Measurements from ENCODE around the gene FOXJ2. TPM values are rescaled to one million over a fixed set of nuclear protein-coding genes. Genes with fewer than 3 reads are reported as not detected.

Gene FOXJ2
- total RNA-seq, 1 experiment from 2014 or later: 13.4 TPM

DNA sequence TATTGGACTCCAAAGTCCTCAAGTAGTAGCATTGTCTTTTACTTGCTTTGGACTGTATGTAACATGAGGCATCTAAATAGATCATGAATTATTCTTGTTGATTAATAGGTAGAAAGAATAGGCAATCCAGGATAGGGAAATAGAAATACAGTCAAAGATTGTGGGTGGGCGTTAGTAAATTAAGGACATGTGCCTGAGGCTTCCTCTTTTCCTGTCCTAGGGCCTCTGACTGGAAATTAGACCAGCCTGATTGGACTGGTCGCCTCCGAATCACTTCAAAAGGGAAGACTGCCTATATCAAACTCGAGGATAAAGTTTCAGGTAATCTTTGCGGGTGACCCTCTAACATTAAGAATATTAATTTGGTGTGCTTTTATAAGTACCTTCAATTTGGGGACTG, 57.2 kb downstream of the FOXJ2 start:
- CTCF ChIA-PET: no interaction called here
- no TSS peak for BruUV-seq (replicated peaks)
- H3K4me3 Mint-ChIP-seq (ENCODE audit: low read depth, unreplicated experiment): no peak overlapping the region
- DNase-seq: no peak
- no peak overlapping the region for H3K27ac Mint-ChIP-seq (ENCODE audit: unreplicated experiment)
- H3K9me3 Mint-ChIP-seq (ENCODE audit: low read depth, unreplicated experiment): no peaks in the 10 kb centered on the region
- H3K36me3 Mint-ChIP-seq (ENCODE audit: insufficient read depth, unreplicated experiment): peaks cover 14% of the 10 kb centered on the region
- H3K4me1 Mint-ChIP-seq (ENCODE audit: low read depth, unreplicated experiment): no peaks in the 10 kb centered on the region
- no peaks in the 10 kb centered on the region for H3K27me3 Mint-ChIP-seq (ENCODE audit: unreplicated experiment)
- TF ChIP-seq, protein P1, sequence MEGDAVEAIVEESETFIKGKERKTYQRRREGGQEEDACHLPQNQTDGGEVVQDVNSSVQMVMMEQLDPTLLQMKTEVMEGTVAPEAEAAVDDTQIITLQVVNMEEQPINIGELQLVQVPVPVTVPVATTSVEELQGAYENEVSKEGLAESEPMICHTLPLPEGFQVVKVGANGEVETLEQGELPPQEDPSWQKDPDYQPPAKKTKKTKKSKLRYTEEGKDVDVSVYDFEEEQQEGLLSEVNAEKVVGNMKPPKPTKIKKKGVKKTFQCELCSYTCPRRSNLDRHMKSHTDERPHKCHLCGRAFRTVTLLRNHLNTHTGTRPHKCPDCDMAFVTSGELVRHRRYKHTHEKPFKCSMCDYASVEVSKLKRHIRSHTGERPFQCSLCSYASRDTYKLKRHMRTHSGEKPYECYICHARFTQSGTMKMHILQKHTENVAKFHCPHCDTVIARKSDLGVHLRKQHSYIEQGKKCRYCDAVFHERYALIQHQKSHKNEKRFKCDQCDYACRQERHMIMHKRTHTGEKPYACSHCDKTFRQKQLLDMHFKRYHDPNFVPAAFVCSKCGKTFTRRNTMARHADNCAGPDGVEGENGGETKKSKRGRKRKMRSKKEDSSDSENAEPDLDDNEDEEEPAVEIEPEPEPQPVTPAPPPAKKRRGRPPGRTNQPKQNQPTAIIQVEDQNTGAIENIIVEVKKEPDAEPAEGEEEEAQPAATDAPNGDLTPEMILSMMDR (IDR thresholded peaks at IDR 0.05; ENCODE audit: unreplicated experiment): no peak
- intact Hi-C loops (cut with micrococcal nuclease; ENCODE audit: unreplicated experiment): no loop called here

DNA sequence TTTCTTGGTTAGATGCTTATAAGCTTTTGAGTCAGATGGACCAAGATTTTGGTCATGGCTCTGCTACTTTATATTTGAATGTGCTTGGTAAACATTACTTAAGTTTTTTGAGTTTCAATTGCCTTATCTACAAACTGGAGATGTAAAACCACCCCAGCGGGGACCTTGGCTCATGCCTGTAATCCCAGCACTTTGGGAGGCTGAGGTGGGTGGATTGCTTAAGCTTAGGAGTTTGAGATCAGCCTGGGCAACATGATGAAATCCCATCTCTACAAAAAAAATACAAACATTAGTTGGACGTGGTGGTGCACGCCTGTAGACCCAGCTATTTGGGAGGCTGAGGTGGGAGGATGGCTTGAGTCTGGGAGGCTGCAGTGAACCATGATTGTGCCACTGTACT, 60.8 kb downstream of the FOXJ2 start:
- Mint-ChIP-seq H3K9me3 (ENCODE audit: low read depth, unreplicated experiment) (no peaks in the 10 kb centered on the region), H3K36me3 (ENCODE audit: insufficient read depth, unreplicated experiment) (peaks cover 14% of the 10 kb centered on the region), H3K27ac (ENCODE audit: unreplicated experiment) (no peak overlapping the region), H3K27me3 (ENCODE audit: unreplicated experiment) (no peaks in the 10 kb centered on the region), H3K4me1 (ENCODE audit: low read depth, unreplicated experiment) (no peaks in the 10 kb centered on the region), H3K4me3 (ENCODE audit: low read depth, unreplicated experiment) (no peak overlapping the region)
- no peak for DNase-seq
- TF ChIP-seq, protein P1 (IDR thresholded peaks at IDR 0.05; ENCODE audit: unreplicated experiment): no peak
- intact Hi-C loops (cut with micrococcal nuclease; ENCODE audit: unreplicated experiment): no loop called here
- CTCF ChIA-PET: interaction anchor here (0.6 to 0.7 kb wide), 2 partner anchors 10 to 62 kb away, joined by 4 to 8 read pairs; no protein-coding TSS in a partner anchor
- BruUV-seq (replicated peaks): no TSS peak

DNA sequence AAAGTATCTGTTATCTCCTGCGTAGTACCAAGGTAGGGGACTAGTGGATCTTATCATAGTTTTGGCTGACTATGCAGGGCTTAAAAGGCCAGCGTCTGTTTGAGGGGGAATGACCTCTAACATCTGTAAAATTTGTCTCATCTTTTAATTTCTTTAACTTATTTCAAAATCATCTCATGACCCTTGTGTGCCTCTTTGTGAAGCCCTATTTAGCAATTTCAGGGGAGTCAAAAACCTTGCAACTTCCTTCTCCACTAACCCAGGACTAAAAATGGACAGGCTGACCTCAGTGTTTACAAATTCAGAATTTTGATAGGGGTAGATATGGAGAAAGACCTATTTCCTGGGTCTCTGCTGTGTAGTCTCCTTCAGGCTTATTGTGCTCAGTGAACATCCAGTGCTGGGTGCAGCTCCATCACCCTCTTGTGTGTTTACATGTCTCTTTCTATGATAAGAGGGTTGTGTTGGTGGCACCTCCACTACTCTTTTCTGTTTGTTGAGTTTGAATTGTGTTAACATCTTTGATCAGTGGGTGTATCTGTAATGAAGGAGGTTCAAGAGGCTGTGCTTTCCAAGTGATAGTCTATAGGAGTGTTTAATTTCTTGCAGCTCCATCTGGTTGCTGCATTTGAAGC, 63.9 kb downstream of the FOXJ2 start:
- no peaks in the 10 kb centered on the region for H3K9me3 Mint-ChIP-seq (ENCODE audit: low read depth, unreplicated experiment)
- H3K27ac Mint-ChIP-seq (ENCODE audit: unreplicated experiment): no peak overlapping the region
- peaks cover 8% of the 10 kb centered on the region for H3K36me3 Mint-ChIP-seq (ENCODE audit: insufficient read depth, unreplicated experiment)
- no peak for DNase-seq
- no peaks in the 10 kb centered on the region for H3K4me1 Mint-ChIP-seq (ENCODE audit: low read depth, unreplicated experiment)
- TF ChIP-seq, protein P1 (IDR thresholded peaks at IDR 0.05; ENCODE audit: unreplicated experiment): no peak
- no peak overlapping the region for H3K4me3 Mint-ChIP-seq (ENCODE audit: low read depth, unreplicated experiment)
- BruUV-seq (replicated peaks): no TSS peak
- intact Hi-C loops (cut with micrococcal nuclease; ENCODE audit: unreplicated experiment): no loop called here
- H3K27me3 Mint-ChIP-seq (ENCODE audit: unreplicated experiment): no peaks in the 10 kb centered on the region
- CTCF ChIA-PET: no interaction called here

DNA sequence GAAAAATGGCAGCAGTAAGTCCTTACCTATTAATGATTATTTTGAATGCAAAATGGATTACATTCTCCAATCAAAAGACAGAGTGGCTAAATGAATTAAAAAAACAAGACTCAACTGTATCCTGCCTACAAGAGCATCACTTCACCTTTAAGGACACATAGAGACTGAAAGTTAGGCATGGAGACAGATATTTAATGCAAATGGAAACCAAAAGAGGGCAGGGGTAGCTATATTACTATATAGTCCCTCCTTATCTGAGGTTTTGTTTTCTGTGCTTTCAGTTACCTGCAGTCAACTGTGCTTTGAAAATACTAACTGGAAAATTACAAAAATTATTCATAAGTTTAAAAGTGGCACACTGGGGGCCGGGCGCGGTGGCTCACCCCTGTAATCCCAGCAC, 66.7 kb downstream of the FOXJ2 start:
- Mint-ChIP-seq H3K36me3 (ENCODE audit: insufficient read depth, unreplicated experiment) (no peaks in the 10 kb centered on the region), H3K27me3 (ENCODE audit: unreplicated experiment) (no peaks in the 10 kb centered on the region), H3K4me1 (ENCODE audit: low read depth, unreplicated experiment) (no peaks in the 10 kb centered on the region), H3K27ac (ENCODE audit: unreplicated experiment) (no peak overlapping the region), H3K4me3 (ENCODE audit: low read depth, unreplicated experiment) (no peak overlapping the region), H3K9me3 (ENCODE audit: low read depth, unreplicated experiment) (no peaks in the 10 kb centered on the region)
- CTCF ChIA-PET: no interaction called here
- TF ChIP-seq, protein P1 (IDR thresholded peaks at IDR 0.05; ENCODE audit: unreplicated experiment): no peak
- BruUV-seq (replicated peaks): no TSS peak
- DNase-seq: no peak
- intact Hi-C loops (cut with micrococcal nuclease; ENCODE audit: unreplicated experiment): no loop called here

Other genes starting within 250 kb of the FOXJ2 start
- gene NANOG, start 243.3 kb upstream of the FOXJ2 start, total RNA-seq (2022): not detected in 2 replicates
- not detected in 2 replicates for gene SLC2A14, start 159.8 kb upstream of the FOXJ2 start, total RNA-seq (2022)
- 0.37 TPM in 1 of 2 replicates, not detected in the other for gene SLC2A3, start 96.5 kb upstream of the FOXJ2 start, total RNA-seq (2022)
- not detected in 2 replicates for gene C3AR1, start 33.6 kb downstream of the FOXJ2 start, total RNA-seq (2022)
- 25.1 and 28.4 TPM in 2 replicates for gene NECAP1, start 49.6 kb downstream of the FOXJ2 start, total RNA-seq (2022)
- gene CLEC4A, start 90.9 kb downstream of the FOXJ2 start, total RNA-seq (2022): 0.47 TPM in 1 of 2 replicates, not detected in the other
- not detected in 2 replicates for gene ZNF705A, start 124.3 kb downstream of the FOXJ2 start, total RNA-seq (2022)
- gene FAM90A1, start 194.9 kb downstream of the FOXJ2 start, total RNA-seq (2022): 0.50 and 0.61 TPM in 2 replicates

All from Calu3 (cell line).